K562 (cell line): ENCODE data around the gene KBTBD12.

Experiments used
- SMARCA4 ChIP-seq: fragments of 450-650 bp; IDR thresholded peaks from 2 replicates; pipeline ENCODE4 v1.6.1; 2016
- ZC3H11A ChIP-seq: IDR thresholded peaks from 2 replicates; pipeline ENCODE4 v1.6.1; 2012; ENCODE audit warnings: low read depth, low read length, improper control_type of control experiment
- ZFPM2 ChIP-seq: fragments of 250-450 bp; sonication (Bioruptor Pico); IDR thresholded peaks from 2 replicates; pipeline ENCODE4 v1.5.1; 2022; ENCODE audit warnings: mild to moderate bottlenecking
- TF ChIP-seq, protein P1 (sequence below): sonication (generic); formaldehyde crosslinking; IDR thresholded peaks from 2 replicates; pipeline ENCODE4 v1.5.0; 2020; ENCODE audit warnings: missing genetic modification reagents

- TF ChIP-seq, protein P1, sequence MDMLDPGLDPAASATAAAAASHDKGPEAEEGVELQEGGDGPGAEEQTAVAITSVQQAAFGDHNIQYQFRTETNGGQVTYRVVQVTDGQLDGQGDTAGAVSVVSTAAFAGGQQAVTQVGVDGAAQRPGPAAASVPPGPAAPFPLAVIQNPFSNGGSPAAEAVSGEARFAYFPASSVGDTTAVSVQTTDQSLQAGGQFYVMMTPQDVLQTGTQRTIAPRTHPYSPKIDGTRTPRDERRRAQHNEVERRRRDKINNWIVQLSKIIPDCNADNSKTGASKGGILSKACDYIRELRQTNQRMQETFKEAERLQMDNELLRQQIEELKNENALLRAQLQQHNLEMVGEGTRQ (CRISPR knock-in tag), result no peak
- TF ChIP-seq ZFPM2 (CRISPR knock-in tag) (no peak), SMARCA4 (no peak), ZC3H11A (no peak)
Measured at GRCh38 chr3:127888156-127888555, 26.9 kb upstream of the KBTBD12 start.
